ENCODE measurements around the gene SPRY4. TPM values are rescaled to one million over a fixed set of nuclear protein-coding genes. Genes with fewer than 3 reads are reported as not detected.

SPRY4 gene
- total and polyA plus RNA-seq, 2 of the 13 experiments (the other 11 are each of a cell fraction or from before 2014, with no cell fraction given): 8.9 to 17.8 TPM

- Histone ChIP-seq H3K36me3 (replicated peaks in 1 of 2; ENCODE audit: control insufficient read depth in 1 of 2, insufficient read depth in 2 of 2, low read length in 2 of 2) (peaks cover 7 to 17% of the 10 kb centered on the region in 2 experiments), H3K27ac (ENCODE audit: extremely low read length, insufficient read depth, low read length) (peak overlapping the region; percentile 93), H3K79me2 (ENCODE audit: insufficient read depth, low read length) (peaks cover 91% of the 10 kb centered on the region), H3K9me3 (ENCODE audit: low read length) (no peaks in the 10 kb centered on the region), H3K4me2 (ENCODE audit: low read depth, low read length) (peak overlapping the region; percentile 96), H3K4me3 (replicated peaks in 1 of 3; ENCODE audit: insufficient read depth in 1 of 3, low read depth in 2 of 3, low read length in 3 of 3) (peak overlapping the region; percentile 92 to 99 (median 98)), H3K9ac (ENCODE audit: insufficient read depth, low read depth, low read length) (peak overlapping the region; percentile 82), H2AFZ (ENCODE audit: low read length) (no peak overlapping the region), H3K4me1 (ENCODE audit: insufficient read depth, low read length) (peaks cover 65% of the 10 kb centered on the region), H4K20me1 (ENCODE audit: insufficient read depth, low read length) (peaks cover 63% of the 10 kb centered on the region), H3K27me3 (ENCODE audit: control insufficient read depth in 1 of 2, insufficient read depth in 2 of 2, low read length in 2 of 2) (no peaks in the 10 kb centered on the region; a peak in 1 of 5 replicates)
- in situ Hi-C loops (cut with HindIII; ENCODE audit: extremely low pct_ligation_motif_present, low pct_unique_long_range_greater_than_20kb) (loop anchor here (25.0 kb wide), 1 partner anchor 160 kb away; no protein-coding TSS in a partner anchor), intact Hi-C loops (cut with micrococcal nuclease; ENCODE audit: unreplicated experiment) (loop anchor here (5.0 kb wide), 1 partner anchor 155 kb away; no protein-coding TSS in a partner anchor)
- TF ChIP-seq ATM (IDR thresholded peaks at IDR 0.05; ENCODE audit: borderline replicate concordance): no peak
- TF ChIP-seq IKZF5 (CRISPR knock-in tag; IDR thresholded peaks at IDR 0.05): no peak
- TF ChIP-seq MED1 (CRISPR knock-in tag; IDR thresholded peaks at IDR 0.05): no peak
- no peak for TF ChIP-seq ZNF839 (CRISPR knock-in tag; IDR thresholded peaks at IDR 0.05; ENCODE audit: borderline replicate concordance)
- no peak for TF ChIP-seq STAT5B (CRISPR knock-in tag; IDR thresholded peaks at IDR 0.05)
- TF ChIP-seq ZNF788 (CRISPR knock-in tag; IDR thresholded peaks at IDR 0.05; ENCODE audit: borderline replicate concordance): no peak
- peak; percentile 72; the same call in 1 of the 2 replicates for TF ChIP-seq ZKSCAN1 (IDR thresholded peaks at IDR 0.05; ENCODE audit: low read length)
- 0 out of 2 replicates have a peak, but pooled peaks have one; percentile 17 for TF ChIP-seq HNF4A (CRISPR knock-in tag; IDR thresholded peaks at IDR 0.05)
- peak; percentile 49; the same call in 1 of the 2 replicates for TF ChIP-seq NR2F6 (IDR thresholded peaks at IDR 0.05)
- peak; percentile 50; the same call in 1 of the 2 replicates for TF ChIP-seq NR2F6 (CRISPR knock-in tag; IDR thresholded peaks at IDR 0.05)
- TF ChIP-seq SUZ12 (IDR thresholded peaks at IDR 0.05; ENCODE audit: low read depth, low read length): no peak
- TF ChIP-seq THAP11 (CRISPR knock-in tag; IDR thresholded peaks at IDR 0.05): no peak
- TF ChIP-seq NR2F2 (IDR thresholded peaks at IDR 0.05; ENCODE audit: borderline replicate concordance, low read depth): peak; percentile 38; the same call in 1 of the 2 replicates
- TF ChIP-seq RCOR2 (CRISPR knock-in tag; IDR thresholded peaks at IDR 0.05): no peak
- DNase-seq (ENCODE audit: low spot score): no peak
- BruUV-seq (replicated peaks): no TSS peak
- FAIRE-seq: no peak
- ATAC-seq: no peak
- ChIA-PET POLR2A (interaction anchor here (0.6 to 10.3 kb wide), 5 partner anchors 30 to 162 kb away, joined by 3 to 122 read pairs (median 7); no protein-coding TSS in a partner anchor), CTCF (ENCODE audit: low intra/inter-chr PET ratio, low total read pairs) (no interaction called here)
- WGBS (ENCODE audit: low lambda C conversion rate): 69% methylated on average over 5 of the region's 5 CpGs
These were observed 2.4 kb downstream of the SPRY4 start for GRCh38 chr5:142322403-142322746.

All from HepG2 (cell line).